Measurements from ENCODE around the gene SEMA5A.

The SEMA5A gene

GRCh38 chr5:9169557-9169902 is 376.3 kb downstream of the SEMA5A start (continued):
- no peak for TF ChIP-seq ELK4 (IDR thresholded peaks at IDR 0.05; ENCODE audit: borderline replicate concordance, low read depth, low read length)

- Histone ChIP-seq H3K4me1 (ENCODE audit: control insufficient read depth, insufficient read depth, low read length) (no peaks in the 10 kb centered on the region), H3K4me3 (ENCODE audit: low read depth, low read length) (no peak overlapping the region), H3K36me3 (ENCODE audit: control insufficient read depth in 2 of 2, insufficient read depth in 1 of 2, low read length in 2 of 2) (no peaks in the 10 kb centered on the region), H3K9me3 (ENCODE audit: control insufficient read depth, insufficient read depth, low read depth, low read length) (no peaks in the 10 kb centered on the region), H3K27ac (ENCODE audit: extremely low read depth, low read depth, low read length) (no peak overlapping the region)
- POLR2A ChIA-PET, result no interaction called here
- TF ChIP-seq OSR2 (tag by site-specific recombination; IDR thresholded peaks at IDR 0.05) (no peak), ZBTB17 (tag by site-specific recombination; IDR thresholded peaks at IDR 0.05) (no peak), ZNF280D (tag by site-specific recombination; IDR thresholded peaks at IDR 0.05) (no peak), ZNF155 (tag by site-specific recombination; IDR thresholded peaks at IDR 0.05) (no peak), ZNF664 (tag by site-specific recombination; IDR thresholded peaks at IDR 0.05) (no peak)
- CTCF ChIA-PET, result no interaction called here
Measured at GRCh38 chr5:9168791-9169556, 376.9 kb downstream of the SEMA5A start.

GRCh38 chr5:9166202-9167112 is 379.4 kb downstream of the SEMA5A start:
- POLR2A ChIA-PET, result no interaction called here
- CTCF ChIA-PET, result interaction anchor here (0.7 to 0.8 kb wide), 2 partner anchors 10 to 753 kb away, joined by 3 read pairs; no protein-coding TSS in a partner anchor

More at GRCh38 chr5:9166202-9167112, 379.4 kb downstream of the SEMA5A start:
- H3K4me1 ChIP-seq (ENCODE audit: control insufficient read depth, insufficient read depth, low read length), result no peaks in the 10 kb centered on the region
- H3K4me3 ChIP-seq (ENCODE audit: low read depth, low read length), result no peak overlapping the region
- no peaks in the 10 kb centered on the region for H3K9me3 ChIP-seq (ENCODE audit: control insufficient read depth, insufficient read depth, low read depth, low read length)
- H3K27ac ChIP-seq (ENCODE audit: extremely low read depth, low read depth, low read length), result no peak overlapping the region
- TF ChIP-seq SP7 (tag by site-specific recombination; IDR thresholded peaks at IDR 0.05) (no peak), KLF9 (tag by site-specific recombination; IDR thresholded peaks at IDR 0.05; ENCODE audit: low read depth) (no peak), ZNF292 (tag by site-specific recombination; IDR thresholded peaks at IDR 0.05; ENCODE audit: borderline replicate concordance, low read depth) (no peak), ZNF843 (tag by site-specific recombination; IDR thresholded peaks at IDR 0.05) (no peak), ZNF707 (tag by site-specific recombination; IDR thresholded peaks at IDR 0.05) (no peak), MEIS1 (CRISPR knock-in tag; IDR thresholded peaks at IDR 0.05; ENCODE audit: borderline replicate concordance) (no peak), ZNF324 (tag by site-specific recombination; IDR thresholded peaks at IDR 0.05) (no peak), OSR2 (tag by site-specific recombination; IDR thresholded peaks at IDR 0.05) (no peak), ZNF341 (tag by site-specific recombination; IDR thresholded peaks at IDR 0.05; ENCODE audit: low read depth) (no peak), PRDM4 (tag by site-specific recombination; IDR thresholded peaks at IDR 0.05) (no peak), GLI4 (tag by site-specific recombination; IDR thresholded peaks at IDR 0.05) (no peak), ZNF10 (tag by site-specific recombination; IDR thresholded peaks at IDR 0.05) (no peak), ZNF600 (tag by site-specific recombination; IDR thresholded peaks at IDR 0.05) (no peak), ZBTB1 (tag by site-specific recombination; IDR thresholded peaks at IDR 0.05) (no peak), ZNF223 (tag by site-specific recombination; IDR thresholded peaks at IDR 0.05) (no peak)
- no peaks in the 10 kb centered on the region for H3K36me3 ChIP-seq (ENCODE audit: control insufficient read depth in 2 of 2, insufficient read depth in 1 of 2, low read length in 2 of 2)
